ENCODE data around the gene NSUN5.

The NSUN5 gene

DNA sequence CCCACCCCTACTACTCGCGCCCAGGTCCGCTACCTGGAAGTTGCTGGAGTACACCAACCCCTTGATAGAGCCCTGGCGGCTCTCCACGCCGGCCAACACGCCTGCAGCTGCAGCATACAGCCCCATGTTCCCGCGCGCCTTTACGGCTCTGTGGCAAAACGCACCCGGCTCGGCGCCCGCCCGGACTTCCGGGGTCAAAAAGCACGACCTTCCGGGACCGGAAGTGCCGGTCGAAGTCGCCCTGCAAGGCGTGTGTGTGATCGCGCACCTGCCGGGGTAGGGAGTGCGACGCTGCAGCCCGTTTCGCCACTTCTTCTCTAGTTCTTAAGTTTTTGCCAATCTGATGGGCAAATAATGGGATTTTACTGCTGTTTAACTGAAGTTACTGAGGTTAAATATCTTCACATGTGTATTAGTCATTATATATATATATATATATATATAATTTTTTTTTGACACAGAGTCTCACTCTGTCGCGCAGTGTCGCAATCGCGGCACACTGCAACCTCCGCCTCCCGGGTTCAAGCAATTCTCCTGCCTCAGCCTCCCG lies at the start of gene NSUN5:
Gene NSUN5 (minus strand): TSS at position 162 of the 550 bp plus-strand sequence. CDS start 36 bp downstream, at position 126.
- H3K4me3 ChIP-seq (ENCODE audit: low read depth, low read length) = peak within 1 kb of the TSS; percentile 99
- DNase-seq (ENCODE audit: low read depth) = peak; percentile 78
- TF ChIP-seq, protein P1, sequence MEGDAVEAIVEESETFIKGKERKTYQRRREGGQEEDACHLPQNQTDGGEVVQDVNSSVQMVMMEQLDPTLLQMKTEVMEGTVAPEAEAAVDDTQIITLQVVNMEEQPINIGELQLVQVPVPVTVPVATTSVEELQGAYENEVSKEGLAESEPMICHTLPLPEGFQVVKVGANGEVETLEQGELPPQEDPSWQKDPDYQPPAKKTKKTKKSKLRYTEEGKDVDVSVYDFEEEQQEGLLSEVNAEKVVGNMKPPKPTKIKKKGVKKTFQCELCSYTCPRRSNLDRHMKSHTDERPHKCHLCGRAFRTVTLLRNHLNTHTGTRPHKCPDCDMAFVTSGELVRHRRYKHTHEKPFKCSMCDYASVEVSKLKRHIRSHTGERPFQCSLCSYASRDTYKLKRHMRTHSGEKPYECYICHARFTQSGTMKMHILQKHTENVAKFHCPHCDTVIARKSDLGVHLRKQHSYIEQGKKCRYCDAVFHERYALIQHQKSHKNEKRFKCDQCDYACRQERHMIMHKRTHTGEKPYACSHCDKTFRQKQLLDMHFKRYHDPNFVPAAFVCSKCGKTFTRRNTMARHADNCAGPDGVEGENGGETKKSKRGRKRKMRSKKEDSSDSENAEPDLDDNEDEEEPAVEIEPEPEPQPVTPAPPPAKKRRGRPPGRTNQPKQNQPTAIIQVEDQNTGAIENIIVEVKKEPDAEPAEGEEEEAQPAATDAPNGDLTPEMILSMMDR (IDR thresholded peaks at IDR 0.05; ENCODE audit: low read depth, low read length, missing control alignments) = no peak

DNA sequence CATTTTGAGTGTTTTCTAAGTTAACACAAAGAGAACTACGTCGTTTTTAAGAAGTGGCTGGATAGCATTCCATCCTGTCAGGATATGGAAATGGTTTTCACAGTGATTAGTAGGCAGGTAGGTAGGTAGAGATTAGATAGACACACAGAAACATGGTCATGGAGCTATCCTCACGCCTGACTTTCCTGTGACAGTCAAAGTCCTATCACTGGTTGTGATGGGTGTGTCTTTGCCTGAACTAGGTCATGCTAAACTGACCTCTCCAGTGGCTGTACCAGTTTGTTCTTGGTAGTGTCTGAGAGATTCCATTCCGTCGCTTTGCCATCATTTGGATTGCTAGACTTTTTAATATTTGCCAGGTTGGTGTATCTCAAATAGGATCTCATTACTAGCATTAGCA lies 47.5 kb upstream of the NSUN5 start:
- no peak for DNase-seq (ENCODE audit: low read depth)
- TF ChIP-seq, protein P1 (IDR thresholded peaks at IDR 0.05; ENCODE audit: low read depth, low read length, missing control alignments) = no peak
- no peak overlapping the region for H3K4me3 ChIP-seq (ENCODE audit: low read depth, low read length)

DNA sequence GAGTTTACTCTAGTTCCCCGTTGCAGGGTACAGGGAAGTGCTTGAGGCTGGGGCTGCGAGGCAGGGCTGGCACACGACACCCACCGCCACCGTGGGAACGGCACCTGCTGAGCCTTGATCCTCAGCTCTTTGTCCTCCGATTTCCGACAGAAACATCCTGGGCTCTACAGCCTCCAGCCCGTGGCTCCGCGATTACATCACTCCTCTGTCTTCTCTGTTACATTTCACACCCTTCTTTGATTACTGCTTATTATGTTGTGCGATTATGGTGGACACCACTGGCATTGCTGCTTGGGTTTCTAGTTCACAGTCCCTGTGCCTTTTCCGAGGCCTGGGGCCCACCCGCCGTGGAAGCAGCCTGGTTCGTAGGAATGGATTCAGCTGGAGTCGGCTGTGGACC lies 46.2 kb upstream of the NSUN5 start:
- TF ChIP-seq, protein P1 (IDR thresholded peaks at IDR 0.05; ENCODE audit: low read depth, low read length, missing control alignments) = no peak

DNA sequence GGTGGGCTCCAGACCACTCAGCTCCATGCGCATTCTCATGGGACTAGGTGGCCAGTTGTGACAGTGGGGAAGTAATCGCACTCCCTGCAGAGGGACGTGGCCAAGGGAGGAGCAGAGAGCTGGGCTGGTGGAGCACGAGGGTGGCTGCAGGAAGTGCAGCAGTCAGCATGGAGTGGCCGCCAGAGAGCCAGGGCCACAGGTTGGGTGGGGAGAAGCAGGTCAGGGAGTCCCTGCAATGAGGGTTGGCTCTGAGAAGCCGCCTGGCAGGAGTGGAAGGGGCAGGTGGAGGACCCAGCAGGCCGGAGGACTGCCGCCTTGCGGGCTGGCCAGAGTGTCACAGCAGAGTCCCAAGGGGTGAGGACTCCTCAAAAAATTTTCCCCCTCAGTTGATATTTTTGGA lies 45.6 kb upstream of the NSUN5 start:
- no peak overlapping the region for H3K4me3 ChIP-seq (ENCODE audit: low read depth, low read length)
- TF ChIP-seq, protein P1 (IDR thresholded peaks at IDR 0.05; ENCODE audit: low read depth, low read length, missing control alignments) = no peak
- no peak for DNase-seq (ENCODE audit: low read depth)

More for the DNA sequence above, 46.2 kb upstream of the NSUN5 start:
- H3K4me3 ChIP-seq (ENCODE audit: low read depth, low read length) = no peak overlapping the region
- DNase-seq (ENCODE audit: low read depth) = no peak

DNA sequence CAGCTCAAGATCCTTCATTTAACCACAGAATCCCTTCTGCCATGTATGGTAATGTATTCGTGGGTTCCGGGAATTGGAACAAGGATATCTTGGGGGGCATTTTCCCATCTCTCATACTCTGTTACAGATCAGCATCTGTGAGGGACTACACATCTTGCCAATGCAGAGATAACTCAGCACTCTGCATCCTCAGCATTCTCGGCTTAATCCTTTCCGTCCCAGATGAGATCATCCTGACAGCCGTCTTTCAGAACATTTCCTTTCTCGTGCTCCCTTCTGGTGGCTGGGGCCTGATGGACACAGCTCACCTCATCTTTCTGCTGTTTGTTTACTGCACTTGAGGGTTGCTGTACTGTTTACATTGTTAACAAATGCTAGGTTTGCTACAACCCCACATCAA lies 44.6 kb upstream of the NSUN5 start:
- TF ChIP-seq, protein P1 (IDR thresholded peaks at IDR 0.05; ENCODE audit: low read depth, low read length, missing control alignments) = no peak
- DNase-seq (ENCODE audit: low read depth) = no peak
- H3K4me3 ChIP-seq (ENCODE audit: low read depth, low read length) = no peak overlapping the region

DNA sequence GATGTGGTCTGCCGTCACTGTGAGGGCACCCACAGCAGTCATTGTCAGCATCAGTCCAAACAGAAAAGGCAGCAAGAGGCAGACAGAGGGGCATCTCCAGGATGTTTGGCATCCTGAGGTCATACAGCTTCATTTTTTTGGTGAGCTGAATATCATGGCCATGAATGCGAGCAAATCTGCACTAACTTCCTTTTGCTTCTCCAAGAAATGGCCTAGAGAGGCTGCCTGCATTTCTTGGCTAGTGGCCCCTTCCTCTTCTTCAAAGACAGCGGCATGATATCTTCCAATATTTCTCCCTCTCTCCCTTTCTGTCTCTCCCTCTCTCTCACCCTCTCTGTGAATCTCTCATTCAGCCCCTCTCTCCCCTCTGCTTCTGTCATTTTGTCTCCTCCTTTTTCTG lies 44.2 kb upstream of the NSUN5 start:
- no peak overlapping the region for H3K4me3 ChIP-seq (ENCODE audit: low read depth, low read length)
- DNase-seq (ENCODE audit: low read depth) = no peak
- TF ChIP-seq, protein P1 (IDR thresholded peaks at IDR 0.05; ENCODE audit: low read depth, low read length, missing control alignments) = no peak

DNA sequence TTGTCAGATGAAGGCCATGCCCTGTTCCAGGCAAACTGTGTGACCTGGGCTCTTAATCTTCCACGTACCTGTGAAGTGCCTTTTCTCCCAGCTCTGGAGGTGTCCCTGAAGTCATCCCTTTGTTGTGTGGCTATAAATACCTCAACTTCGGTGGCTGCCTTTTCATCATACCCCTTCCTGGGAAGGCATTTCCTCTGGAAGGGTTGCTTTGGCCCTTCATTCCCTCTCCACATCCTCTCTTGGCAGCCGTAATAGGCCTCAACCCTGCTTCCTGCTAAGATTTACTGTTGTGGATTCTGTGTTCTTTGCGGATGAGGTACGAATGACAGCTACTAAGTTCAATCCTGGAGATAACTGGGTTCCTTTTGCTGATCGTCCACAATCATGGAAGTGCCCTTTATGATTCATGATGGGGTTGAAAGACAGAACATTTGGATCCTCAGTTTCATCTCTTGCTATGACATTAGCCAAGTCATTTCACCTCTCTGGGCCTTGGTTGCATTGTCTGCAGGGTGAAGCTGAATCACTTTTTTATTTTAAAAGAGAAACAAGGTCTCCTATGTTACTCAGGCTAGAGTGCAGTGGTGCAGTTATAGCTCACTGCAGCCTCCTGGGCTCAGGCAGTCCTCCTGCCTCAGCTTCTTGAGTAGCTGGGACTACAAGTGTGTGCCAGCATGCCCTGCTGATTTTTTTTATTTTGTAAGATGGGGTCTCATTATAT lies 43.0 kb upstream of the NSUN5 start:
- DNase-seq (ENCODE audit: low read depth) = no peak
- no peak overlapping the region for H3K4me3 ChIP-seq (ENCODE audit: low read depth, low read length)
- TF ChIP-seq, protein P1 (IDR thresholded peaks at IDR 0.05; ENCODE audit: low read depth, low read length, missing control alignments) = no peak

All from GM12864 (cell line).